Keratinocyte (primary cell): ENCODE measurements around the gene LHFPL3. TPM values are rescaled to one million over a fixed set of nuclear protein-coding genes. Genes with fewer than 3 reads are reported as not detected.
"Not testable (repeated sequence)": the region's sequence is repeated elsewhere in the genome, so short reads cannot be mapped to it uniquely, and the experiment has no call there.

Experiments used
- DNase-seq: peaks from one replicate; pipeline ENCODE4 v3.0.0-alpha.2; 2011; ENCODE audit warnings: low read depth, missing footprints, low spot score
- FAIRE-seq: peaks from 2 replicates; lab custom pipeline; 2011; peaks lifted over from hg19 to GRCh38; lab: Jason Lieb, UNC
- H2AFZ ChIP-seq: 2 replicates; pipeline ENCODE4 v1.6.0; 2012; ENCODE audit warnings: low read length, control low read depth, inconsistent platforms; ENCODE audit not compliant: control insufficient read depth
- H3K27ac ChIP-seq: 2 replicates; pipeline ENCODE4 v1.5.1; 2011; ENCODE audit warnings: low read length; ENCODE audit not compliant: control insufficient read depth, insufficient read depth
- H3K27me3 ChIP-seq: 3 replicates; pipeline ENCODE4 v1.6.0; 2011; ENCODE audit warnings: low read length; ENCODE audit not compliant: control insufficient read depth, insufficient read depth; ENCODE audit errors: extremely low read depth
- H3K36me3 ChIP-seq, 2 experiments: 2 replicates in 1 of 2; 3 replicates in 1 of 2; pipeline ENCODE4 v1.5.1; 2011; ENCODE audit warnings: low read length in 2 of 2, mild to moderate bottlenecking in 1 of 2; ENCODE audit not compliant: control insufficient read depth in 2 of 2, insufficient read depth in 2 of 2; ENCODE audit errors: extremely low read depth in 1 of 2
- H3K4me1 ChIP-seq: 3 replicates; pipeline ENCODE4 v1.5.1; 2011; ENCODE audit warnings: low read length; ENCODE audit not compliant: control insufficient read depth, insufficient read depth; ENCODE audit errors: extremely low read depth
- H3K4me2 ChIP-seq: 3 replicates; pipeline ENCODE4 v1.6.0; 2011; ENCODE audit warnings: low read depth, low read length; ENCODE audit not compliant: control insufficient read depth, insufficient read depth; ENCODE audit errors: extremely low read depth
- H3K4me3 ChIP-seq, 3 experiments: fragments of 200-600 bp in 1 of 3; sonication (generic) in 1 of 3; 2 replicates in 2 of 3; 3 replicates in 1 of 3; pipeline ENCODE4 v1.5.1; 2011 to 2016; ENCODE audit warnings: low read length in 3 of 3, mild to moderate bottlenecking in 3 of 3, control low read depth in 2 of 3, inconsistent platforms in 1 of 3, low read depth in 1 of 3, mixed read lengths in 1 of 3, mixed run types in 1 of 3, moderate library complexity in 1 of 3; ENCODE audit not compliant: control insufficient read depth in 2 of 3, insufficient read depth in 2 of 3; ENCODE audit errors: extremely low read depth in 1 of 3
- H3K79me2 ChIP-seq: 2 replicates; pipeline ENCODE4 v1.6.0; 2012; ENCODE audit warnings: low read length; ENCODE audit not compliant: control insufficient read depth, insufficient read depth
- H3K9ac ChIP-seq: 3 replicates; pipeline ENCODE4 v1.6.0; 2011; ENCODE audit warnings: low read length; ENCODE audit not compliant: control insufficient read depth, insufficient read depth; ENCODE audit errors: extremely low read depth
- H3K9me1 ChIP-seq: 3 replicates; pipeline ENCODE4 v1.6.0; 2011; ENCODE audit warnings: low read length; ENCODE audit not compliant: control insufficient read depth, insufficient read depth; ENCODE audit errors: extremely low read depth
- H3K9me3 ChIP-seq: 2 replicates; pipeline ENCODE4 v1.5.1; 2012; ENCODE audit warnings: low read depth, low read length; ENCODE audit not compliant: control insufficient read depth
- H4K20me1 ChIP-seq: 3 replicates; pipeline ENCODE4 v1.6.0; 2011; ENCODE audit warnings: low read length; ENCODE audit not compliant: control insufficient read depth, insufficient read depth; ENCODE audit errors: extremely low read depth
- CTCF ChIP-seq, 3 experiments: IDR thresholded peaks in 1 of 3; conservative IDR thresholded peaks in 1 of 3; optimal IDR thresholded peaks in 1 of 3; 2 replicates in 2 of 3; 3 replicates in 1 of 3; pipeline versions ENCODE3 to v1.5.1; 2011; ENCODE audit warnings: low read length in 3 of 3, mild to moderate bottlenecking in 3 of 3, moderate library complexity in 2 of 3, control low read depth in 1 of 3, inconsistent platforms in 1 of 3; ENCODE audit not compliant: insufficient read depth in 2 of 3; ENCODE audit errors: extremely low read depth in 1 of 3
- EZH2 ChIP-seq: IDR thresholded peaks from one replicate; pipeline ENCODE4 v1.6.1; 2012; ENCODE audit warnings: inconsistent platforms, mild to moderate bottlenecking, low read length, moderate library complexity
- dilution Hi-C: fragments of 300-500 bp; cut with MboI; formaldehyde crosslinking; loops from one replicate; pipeline ENCODE4 v1.7.0; 2020; ENCODE audit warnings: low sequenced_read_pairs; ENCODE audit not compliant: extremely low pct_ligation_motif_present
- polyA plus RNA-seq, 5 experiments: library from polyadenylated mRNA; depleted of rRNA in 3 of 5; stranded (reverse) in 3 of 5; stranded (forward) in 1 of 5; unstranded in 1 of 5; fragments of >200 nt; gene quantifications; 1 replicate in 1 of 5; 2 replicates in 3 of 5; 3 replicates in 1 of 5; pipeline versions ENCODE4 v1.2.1 to v1.2.3, GENCODE V29; 2011 to 2012; ENCODE audit warnings: missing spikeins in 2 of 5, low read depth in 1 of 5, low replicate concordance in 1 of 5

LHFPL3 gene
- polyA plus RNA-seq, 1 donor (not counting 4 experiments of a cell fraction or from before 2014, with no cell fraction given): not detected

GRCh38 chr7:104922182-104923009, 594.0 kb downstream of the LHFPL3 start:
- Histone ChIP-seq H4K20me1 (no peaks in the 10 kb centered on the region), H3K4me2 (no peak overlapping the region), H3K4me1 (peaks cover 4% of the 10 kb centered on the region), H3K9me1 (no peaks in the 10 kb centered on the region), H3K9me3 (no peaks in the 10 kb centered on the region), H3K36me3 (no peaks in the 10 kb centered on the region), H3K27me3 (no peaks in the 10 kb centered on the region), H3K9ac (no peak overlapping the region), H2AFZ (no peak overlapping the region), H3K4me3 (no peak overlapping the region), H3K27ac (no peak overlapping the region), H3K79me2 (no peaks in the 10 kb centered on the region)
- no peak for DNase-seq
- dilution Hi-C loops: no loop called here
- FAIRE-seq: no peak
- TF ChIP-seq CTCF (optimal IDR thresholded peaks at IDR 0.05 in 1 of 3, IDR thresholded peaks at IDR 0.05 in 1 of 3, conservative IDR thresholded peaks at IDR 0.05 in 1 of 3; ENCODE audit: extremely low read depth in 1 of 3, insufficient read depth in 2 of 3, low read length in 3 of 3): no peak
- no peak for TF ChIP-seq EZH2

- Histone ChIP-seq H2AFZ (peak overlapping the region; percentile 34), H3K4me3 (no peak overlapping the region), H3K9ac (no peak overlapping the region), H3K9me1 (no peaks in the 10 kb centered on the region), H3K4me1 (peaks cover 10% of the 10 kb centered on the region), H3K27me3 (no peaks in the 10 kb centered on the region), H3K4me2 (no peak overlapping the region), H3K79me2 (no peaks in the 10 kb centered on the region), H3K27ac (no peak overlapping the region), H4K20me1 (no peaks in the 10 kb centered on the region), H3K36me3 (no peaks in the 10 kb centered on the region), H3K9me3 (no peaks in the 10 kb centered on the region)
- DNase-seq: no peak
- peak; percentile 90 for FAIRE-seq
- dilution Hi-C loops: no loop called here
- TF ChIP-seq CTCF (optimal IDR thresholded peaks at IDR 0.05 in 1 of 3, IDR thresholded peaks at IDR 0.05 in 1 of 3, conservative IDR thresholded peaks at IDR 0.05 in 1 of 3; ENCODE audit: extremely low read depth in 1 of 3, insufficient read depth in 2 of 3, low read length in 3 of 3): peak; percentile 75 to 95 (median 92)
- no peak for TF ChIP-seq EZH2
Observed at GRCh38 chr7:104923010-104923421, 594.6 kb downstream of the LHFPL3 start.

- H4K20me1 ChIP-seq, H3K79me2 ChIP-seq, FAIRE-seq, DNase-seq, H3K9ac ChIP-seq, H3K9me1 ChIP-seq, H3K4me2 ChIP-seq, H3K27me3 ChIP-seq, H3K36me3 ChIP-seq, dilution Hi-C loops, H3K4me3 ChIP-seq, H3K27ac ChIP-seq, H2AFZ ChIP-seq, H3K9me3 ChIP-seq: not testable (repeated sequence)
- peaks cover 26% of the 10 kb centered on the region for H3K4me1 ChIP-seq
Observed at GRCh38 chr7:104926189-104926588, 597.8 kb downstream of the LHFPL3 start.
